ENCODE results near the gene CFAP300.

The CFAP300 gene

DNA sequence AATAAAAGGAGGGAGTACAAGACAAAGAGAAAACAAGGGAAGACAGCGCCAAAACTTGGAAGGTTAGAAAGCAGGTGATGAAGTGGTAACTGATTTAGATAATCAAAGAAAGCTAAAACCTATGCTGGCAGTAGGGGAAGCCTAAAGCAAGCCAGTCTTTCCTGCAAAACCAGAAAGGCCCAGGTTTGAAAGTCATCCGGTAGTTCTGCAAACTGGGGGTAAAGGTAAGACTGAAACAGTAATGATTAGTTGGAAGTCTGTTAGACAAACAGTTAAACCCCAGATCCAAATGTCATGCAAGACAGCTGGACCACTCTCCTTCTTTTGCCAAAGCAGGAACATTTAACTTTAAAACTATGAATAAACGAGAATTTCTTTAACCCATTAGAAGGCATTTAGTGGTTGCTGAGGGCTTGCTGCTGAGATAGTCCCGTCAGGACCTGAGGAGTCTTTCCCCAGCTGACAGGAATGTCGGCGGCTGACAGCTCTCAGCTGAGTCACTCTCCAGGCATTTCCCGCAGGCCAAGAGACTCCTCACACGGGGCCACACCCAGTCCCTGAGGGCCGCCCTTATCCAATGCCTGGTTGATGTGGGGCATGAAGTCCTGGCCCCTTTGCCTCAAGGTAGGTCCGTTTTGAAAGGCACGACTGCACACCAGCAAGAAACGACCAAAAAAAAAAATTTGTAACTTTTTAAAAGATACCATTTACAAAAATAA lies 36.3 kb upstream of the CFAP300 start:
- Histone ChIP-seq H3K27ac (ENCODE audit: low read length) (no peak overlapping the region), H3K9ac (ENCODE audit: low read depth, low read length) (no peak overlapping the region), H3K4me2 (ENCODE audit: insufficient read depth, low read length) (no peak overlapping the region), H3K36me3 (ENCODE audit: insufficient read depth, low read length) (no peaks in the 10 kb centered on the region), H3K79me2 (ENCODE audit: insufficient read depth, low read length) (no peaks in the 10 kb centered on the region), H3K4me3 (ENCODE audit: low read depth in 1 of 2, low read length in 2 of 2) (no peak overlapping the region), H4K20me1 (ENCODE audit: insufficient read depth, low read length) (no peaks in the 10 kb centered on the region; the same call in 1 of the 2 replicates), H3K4me1 (ENCODE audit: insufficient read depth, low read length) (peaks cover 9% of the 10 kb centered on the region), H2AFZ (ENCODE audit: low read depth, low read length) (no peak overlapping the region), H3K27me3 (ENCODE audit: insufficient read depth, low read length, poor library complexity) (no peaks in the 10 kb centered on the region), H3K9me3 (ENCODE audit: insufficient read depth, low read length, severe bottlenecking) (no peaks in the 10 kb centered on the region)
- TF ChIP-seq, protein P1, sequence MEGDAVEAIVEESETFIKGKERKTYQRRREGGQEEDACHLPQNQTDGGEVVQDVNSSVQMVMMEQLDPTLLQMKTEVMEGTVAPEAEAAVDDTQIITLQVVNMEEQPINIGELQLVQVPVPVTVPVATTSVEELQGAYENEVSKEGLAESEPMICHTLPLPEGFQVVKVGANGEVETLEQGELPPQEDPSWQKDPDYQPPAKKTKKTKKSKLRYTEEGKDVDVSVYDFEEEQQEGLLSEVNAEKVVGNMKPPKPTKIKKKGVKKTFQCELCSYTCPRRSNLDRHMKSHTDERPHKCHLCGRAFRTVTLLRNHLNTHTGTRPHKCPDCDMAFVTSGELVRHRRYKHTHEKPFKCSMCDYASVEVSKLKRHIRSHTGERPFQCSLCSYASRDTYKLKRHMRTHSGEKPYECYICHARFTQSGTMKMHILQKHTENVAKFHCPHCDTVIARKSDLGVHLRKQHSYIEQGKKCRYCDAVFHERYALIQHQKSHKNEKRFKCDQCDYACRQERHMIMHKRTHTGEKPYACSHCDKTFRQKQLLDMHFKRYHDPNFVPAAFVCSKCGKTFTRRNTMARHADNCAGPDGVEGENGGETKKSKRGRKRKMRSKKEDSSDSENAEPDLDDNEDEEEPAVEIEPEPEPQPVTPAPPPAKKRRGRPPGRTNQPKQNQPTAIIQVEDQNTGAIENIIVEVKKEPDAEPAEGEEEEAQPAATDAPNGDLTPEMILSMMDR (IDR thresholded peaks at IDR 0.05; ENCODE audit: borderline replicate concordance, extremely low read depth, low read length, poor library complexity, severe bottlenecking): no peak
- TF ChIP-seq EZH2 (IDR thresholded peaks at IDR 0.05; ENCODE audit: borderline replicate concordance, low read depth, low read length, severe bottlenecking): no peak
- no peak for ATAC-seq (ENCODE audit: insufficient read depth, low read depth)
- DNase-seq: no peak

DNA sequence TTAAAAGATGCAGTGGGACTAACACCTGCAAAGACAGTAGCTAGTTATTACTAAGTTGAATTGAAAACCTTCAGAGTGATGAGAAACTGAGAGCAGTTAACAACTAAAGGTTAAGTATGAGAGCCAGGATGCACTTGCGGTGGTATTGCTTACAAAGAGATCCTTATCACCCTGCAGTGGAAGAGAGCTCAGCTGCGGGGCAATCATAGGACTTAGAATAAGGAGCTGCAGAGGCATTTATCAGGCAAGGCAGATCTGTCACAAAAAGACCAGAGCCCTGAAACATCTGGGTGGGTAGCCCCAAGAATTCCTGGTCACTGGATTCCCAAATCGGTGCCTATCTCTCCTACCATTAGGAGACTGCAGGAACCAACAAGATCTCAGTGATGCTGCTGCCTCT lies 34.3 kb upstream of the CFAP300 start:
- no peaks in the 10 kb centered on the region; the same call in 1 of the 2 replicates for H4K20me1 ChIP-seq (ENCODE audit: insufficient read depth, low read length)
- H3K27me3 ChIP-seq (ENCODE audit: insufficient read depth, low read length, poor library complexity): no peaks in the 10 kb centered on the region
- no peak overlapping the region for H3K27ac ChIP-seq (ENCODE audit: low read length)
- no peaks in the 10 kb centered on the region for H3K79me2 ChIP-seq (ENCODE audit: insufficient read depth, low read length)
- peak; percentile 31 for DNase-seq
- no peaks in the 10 kb centered on the region for H3K36me3 ChIP-seq (ENCODE audit: insufficient read depth, low read length)
- no peak overlapping the region for H2AFZ ChIP-seq (ENCODE audit: low read depth, low read length)
- H3K9ac ChIP-seq (ENCODE audit: low read depth, low read length): no peak overlapping the region
- H3K9me3 ChIP-seq (ENCODE audit: insufficient read depth, low read length, severe bottlenecking): no peaks in the 10 kb centered on the region
- no peak overlapping the region for H3K4me3 ChIP-seq (ENCODE audit: low read depth in 1 of 2, low read length in 2 of 2)
- TF ChIP-seq, protein P1 (IDR thresholded peaks at IDR 0.05; ENCODE audit: borderline replicate concordance, extremely low read depth, low read length, poor library complexity, severe bottlenecking): no peak
- no peak for TF ChIP-seq EZH2 (IDR thresholded peaks at IDR 0.05; ENCODE audit: borderline replicate concordance, low read depth, low read length, severe bottlenecking)
- H3K4me1 ChIP-seq (ENCODE audit: insufficient read depth, low read length): peaks cover 9% of the 10 kb centered on the region
- no peak overlapping the region for H3K4me2 ChIP-seq (ENCODE audit: insufficient read depth, low read length)
- ATAC-seq (ENCODE audit: insufficient read depth, low read depth): peak; percentile 94

DNA sequence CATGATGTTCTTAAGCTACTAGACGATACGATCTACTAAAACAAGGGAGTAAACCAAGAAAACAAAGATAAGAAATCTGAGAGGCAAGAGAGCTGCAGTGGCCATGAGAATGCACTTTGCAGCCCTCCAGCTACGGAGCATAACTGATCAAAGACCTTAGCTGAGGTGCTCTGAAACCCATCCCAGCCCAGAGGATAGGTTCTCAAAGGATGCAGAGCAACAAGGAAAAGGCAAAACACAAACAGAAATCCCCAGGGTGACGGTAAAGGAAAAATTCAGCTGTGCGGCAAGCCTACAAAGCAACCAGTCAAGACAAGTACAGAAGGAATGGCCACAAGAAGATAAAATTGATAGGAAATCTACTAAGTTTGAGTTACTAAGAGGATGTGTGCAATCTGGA lies 32.5 kb upstream of the CFAP300 start:
- Histone ChIP-seq H2AFZ (ENCODE audit: low read depth, low read length) (no peak overlapping the region), H3K9ac (ENCODE audit: low read depth, low read length) (no peak overlapping the region), H3K27ac (ENCODE audit: low read length) (no peak overlapping the region), H4K20me1 (ENCODE audit: insufficient read depth, low read length) (no peaks in the 10 kb centered on the region; the same call in 1 of the 2 replicates), H3K79me2 (ENCODE audit: insufficient read depth, low read length) (no peaks in the 10 kb centered on the region), H3K27me3 (ENCODE audit: insufficient read depth, low read length, poor library complexity) (no peaks in the 10 kb centered on the region), H3K4me1 (ENCODE audit: insufficient read depth, low read length) (peaks cover 9% of the 10 kb centered on the region), H3K4me2 (ENCODE audit: insufficient read depth, low read length) (no peak overlapping the region), H3K9me3 (ENCODE audit: insufficient read depth, low read length, severe bottlenecking) (no peaks in the 10 kb centered on the region), H3K4me3 (ENCODE audit: low read depth in 1 of 2, low read length in 2 of 2) (no peak overlapping the region), H3K36me3 (ENCODE audit: insufficient read depth, low read length) (no peaks in the 10 kb centered on the region)
- no peak for TF ChIP-seq EZH2 (IDR thresholded peaks at IDR 0.05; ENCODE audit: borderline replicate concordance, low read depth, low read length, severe bottlenecking)
- TF ChIP-seq, protein P1 (IDR thresholded peaks at IDR 0.05; ENCODE audit: borderline replicate concordance, extremely low read depth, low read length, poor library complexity, severe bottlenecking): no peak
- no peak for DNase-seq
- no peak for ATAC-seq (ENCODE audit: insufficient read depth, low read depth)

Data from DND-41 (cell line).